Colon (tissue), 2 donors: Measurements from ENCODE around the gene ICA1.

Source experiments
- FAIRE-seq: peaks from 2 replicates; lab custom pipeline; 2012; peaks lifted over from hg19 to GRCh38; lab: Jason Lieb, UNC
- donor health status: control.
- donor health status: control.

The ICA1 gene

GRCh38 chr7:8157296-8157695 is 104.7 kb downstream of the ICA1 start:
- FAIRE-seq = no peak

- no peak for FAIRE-seq
Measured at GRCh38 chr7:8155836-8156235, 106.1 kb downstream of the ICA1 start.

- no peak for FAIRE-seq
Measured at GRCh38 chr7:8154272-8154671, 107.7 kb downstream of the ICA1 start.

- no peak for FAIRE-seq
Measured at GRCh38 chr7:8152489-8153192, 109.3 kb downstream of the ICA1 start.

- FAIRE-seq = no peak
Measured at GRCh38 chr7:8151161-8151725, 110.7 kb downstream of the ICA1 start.

- FAIRE-seq = no peak
Measured at GRCh38 chr7:8149222-8149621, 112.7 kb downstream of the ICA1 start.

GRCh38 chr7:8147760-8148463 is 114.1 kb downstream of the ICA1 start:
- FAIRE-seq = no peak

GRCh38 chr7:8146788-8147413 is 115.1 kb downstream of the ICA1 start:
- FAIRE-seq = no peak

- FAIRE-seq = no peak
Measured at GRCh38 chr7:8146106-8146787, 115.7 kb downstream of the ICA1 start.

GRCh38 chr7:8144856-8145255 is 117.1 kb downstream of the ICA1 start:
- no peak for FAIRE-seq

GRCh38 chr7:8143151-8143874 is 118.7 kb downstream of the ICA1 start:
- no peak for FAIRE-seq

GRCh38 chr7:8142477-8142876 is 119.5 kb downstream of the ICA1 start:
- no peak for FAIRE-seq

GRCh38 chr7:8141070-8141469 is 120.9 kb downstream of the ICA1 start:
- FAIRE-seq = no peak

- FAIRE-seq = no peak
Measured at GRCh38 chr7:8136051-8136730, 125.8 kb downstream of the ICA1 start.

- no peak for FAIRE-seq
Measured at GRCh38 chr7:8135417-8135816, 126.5 kb downstream of the ICA1 start.

GRCh38 chr7:8134089-8134733 is 127.8 kb downstream of the ICA1 start:
- no peak for FAIRE-seq

GRCh38 chr7:8133188-8133848 is 128.6 kb downstream of the ICA1 start:
- no peak for FAIRE-seq

GRCh38 chr7:8131694-8132605 is 130.0 kb downstream of the ICA1 start:
- FAIRE-seq = no peak

- no peak for FAIRE-seq
Measured at GRCh38 chr7:8130663-8131062, 131.3 kb downstream of the ICA1 start.
